Measurements from ENCODE around the gene HYKK. TPM values are rescaled to one million over a fixed set of nuclear protein-coding genes. Genes with fewer than 3 reads are reported as not detected.

Gene HYKK
- polyA plus RNA-seq, 1 donor from 2014 or later: not detected

DNA sequence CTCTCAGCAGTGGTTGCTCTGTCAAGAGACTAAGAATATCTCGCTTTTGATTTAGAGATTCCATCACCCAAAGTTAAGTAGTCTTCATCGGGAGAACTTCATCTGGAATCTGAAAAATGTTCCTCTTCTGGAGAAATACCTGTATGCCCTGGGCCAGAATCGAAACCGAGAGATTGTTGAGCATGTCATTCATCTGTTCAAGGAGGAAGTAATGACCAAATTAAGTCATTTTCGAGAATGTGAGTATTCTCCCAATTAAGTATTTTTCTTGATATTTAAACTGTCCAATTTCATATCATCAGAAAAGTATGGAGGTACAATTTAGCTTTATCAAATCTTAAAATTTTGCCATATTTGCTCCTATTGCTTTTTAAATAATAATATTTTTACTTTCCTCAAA, 19.9 kb downstream of the HYKK start:
- Histone ChIP-seq H3K9me3 (ENCODE audit: low read length) (no peaks in the 10 kb centered on the region), H4K20me1 (ENCODE audit: insufficient read depth) (no peaks in the 10 kb centered on the region), H2AFZ (ENCODE audit: low read depth, low read length) (no peak overlapping the region), H3K27me3 (ENCODE audit: insufficient read depth, low read depth, low read length) (no peaks in the 10 kb centered on the region), H3K9ac (ENCODE audit: low read length) (no peak overlapping the region), H3K4me2 (ENCODE audit: low read length) (no peak overlapping the region), H3K27ac (ENCODE audit: low read length) (no peak overlapping the region), H3K36me3 (ENCODE audit: insufficient read depth, low read length) (no peaks in the 10 kb centered on the region), H3F3A (ENCODE audit: insufficient read depth, low read length, poor library complexity, severe bottlenecking) (no peaks in the 10 kb centered on the region), H3K4me3 (ENCODE audit: low read length) (no peak overlapping the region), H3K9me2 (ENCODE audit: insufficient read depth, low read length) (no peaks in the 10 kb centered on the region), H3K79me2 (replicated peaks; ENCODE audit: insufficient read depth, low read length) (no peaks in the 10 kb centered on the region)
- TF ChIP-seq EZH2 (IDR thresholded peaks at IDR 0.05; ENCODE audit: borderline replicate concordance, insufficient read depth, low read length, poor library complexity, severe bottlenecking): no peak
- no peak for TF ChIP-seq MXI1 (conservative IDR thresholded peaks at IDR 0.05; ENCODE audit: poor library complexity, severe bottlenecking)
- TF ChIP-seq RAD21 (conservative IDR thresholded peaks at IDR 0.05): no peak
- TF ChIP-seq, protein P1, sequence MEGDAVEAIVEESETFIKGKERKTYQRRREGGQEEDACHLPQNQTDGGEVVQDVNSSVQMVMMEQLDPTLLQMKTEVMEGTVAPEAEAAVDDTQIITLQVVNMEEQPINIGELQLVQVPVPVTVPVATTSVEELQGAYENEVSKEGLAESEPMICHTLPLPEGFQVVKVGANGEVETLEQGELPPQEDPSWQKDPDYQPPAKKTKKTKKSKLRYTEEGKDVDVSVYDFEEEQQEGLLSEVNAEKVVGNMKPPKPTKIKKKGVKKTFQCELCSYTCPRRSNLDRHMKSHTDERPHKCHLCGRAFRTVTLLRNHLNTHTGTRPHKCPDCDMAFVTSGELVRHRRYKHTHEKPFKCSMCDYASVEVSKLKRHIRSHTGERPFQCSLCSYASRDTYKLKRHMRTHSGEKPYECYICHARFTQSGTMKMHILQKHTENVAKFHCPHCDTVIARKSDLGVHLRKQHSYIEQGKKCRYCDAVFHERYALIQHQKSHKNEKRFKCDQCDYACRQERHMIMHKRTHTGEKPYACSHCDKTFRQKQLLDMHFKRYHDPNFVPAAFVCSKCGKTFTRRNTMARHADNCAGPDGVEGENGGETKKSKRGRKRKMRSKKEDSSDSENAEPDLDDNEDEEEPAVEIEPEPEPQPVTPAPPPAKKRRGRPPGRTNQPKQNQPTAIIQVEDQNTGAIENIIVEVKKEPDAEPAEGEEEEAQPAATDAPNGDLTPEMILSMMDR (IDR thresholded peaks at IDR 0.05; ENCODE audit: poor library complexity, severe bottlenecking): no peak
- TF ChIP-seq TAF1 (IDR thresholded peaks at IDR 0.05; ENCODE audit: low read depth): no peak
- TF ChIP-seq, protein P2, sequence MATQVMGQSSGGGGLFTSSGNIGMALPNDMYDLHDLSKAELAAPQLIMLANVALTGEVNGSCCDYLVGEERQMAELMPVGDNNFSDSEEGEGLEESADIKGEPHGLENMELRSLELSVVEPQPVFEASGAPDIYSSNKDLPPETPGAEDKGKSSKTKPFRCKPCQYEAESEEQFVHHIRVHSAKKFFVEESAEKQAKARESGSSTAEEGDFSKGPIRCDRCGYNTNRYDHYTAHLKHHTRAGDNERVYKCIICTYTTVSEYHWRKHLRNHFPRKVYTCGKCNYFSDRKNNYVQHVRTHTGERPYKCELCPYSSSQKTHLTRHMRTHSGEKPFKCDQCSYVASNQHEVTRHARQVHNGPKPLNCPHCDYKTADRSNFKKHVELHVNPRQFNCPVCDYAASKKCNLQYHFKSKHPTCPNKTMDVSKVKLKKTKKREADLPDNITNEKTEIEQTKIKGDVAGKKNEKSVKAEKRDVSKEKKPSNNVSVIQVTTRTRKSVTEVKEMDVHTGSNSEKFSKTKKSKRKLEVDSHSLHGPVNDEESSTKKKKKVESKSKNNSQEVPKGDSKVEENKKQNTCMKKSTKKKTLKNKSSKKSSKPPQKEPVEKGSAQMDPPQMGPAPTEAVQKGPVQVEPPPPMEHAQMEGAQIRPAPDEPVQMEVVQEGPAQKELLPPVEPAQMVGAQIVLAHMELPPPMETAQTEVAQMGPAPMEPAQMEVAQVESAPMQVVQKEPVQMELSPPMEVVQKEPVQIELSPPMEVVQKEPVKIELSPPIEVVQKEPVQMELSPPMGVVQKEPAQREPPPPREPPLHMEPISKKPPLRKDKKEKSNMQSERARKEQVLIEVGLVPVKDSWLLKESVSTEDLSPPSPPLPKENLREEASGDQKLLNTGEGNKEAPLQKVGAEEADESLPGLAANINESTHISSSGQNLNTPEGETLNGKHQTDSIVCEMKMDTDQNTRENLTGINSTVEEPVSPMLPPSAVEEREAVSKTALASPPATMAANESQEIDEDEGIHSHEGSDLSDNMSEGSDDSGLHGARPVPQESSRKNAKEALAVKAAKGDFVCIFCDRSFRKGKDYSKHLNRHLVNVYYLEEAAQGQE (IDR thresholded peaks at IDR 0.05; ENCODE audit: borderline replicate concordance): no peak
- no peak for TF ChIP-seq POLR2AphosphoS5 (IDR thresholded peaks at IDR 0.05)

DNA sequence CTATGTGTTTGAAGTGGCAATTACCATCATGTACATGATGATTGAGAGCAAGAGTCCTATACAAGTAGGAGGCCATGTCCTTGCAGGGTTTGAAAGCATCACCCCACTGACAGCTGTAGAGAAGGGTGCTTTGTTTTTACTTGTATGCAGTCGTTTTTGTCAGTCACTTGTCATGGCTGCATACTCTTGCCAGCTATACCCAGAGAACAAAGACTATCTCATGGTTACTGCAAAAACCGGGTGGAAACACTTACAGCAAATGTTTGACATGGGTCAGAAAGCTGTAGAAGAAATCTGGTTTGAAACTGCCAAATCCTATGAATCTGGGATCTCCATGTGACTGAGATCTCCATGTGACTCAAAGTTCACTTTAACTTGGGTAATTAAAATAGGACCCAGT, 26.0 kb downstream of the HYKK start:
- Histone ChIP-seq H3K27ac (ENCODE audit: low read length) (peak overlapping the region; percentile 20), H3K4me2 (ENCODE audit: low read length) (peak overlapping the region; percentile 27), H3K4me3 (ENCODE audit: low read length) (no peak overlapping the region), H3K27me3 (ENCODE audit: insufficient read depth, low read depth, low read length) (no peaks in the 10 kb centered on the region), H3K9me3 (ENCODE audit: low read length) (no peaks in the 10 kb centered on the region), H3K79me2 (replicated peaks; ENCODE audit: insufficient read depth, low read length) (no peaks in the 10 kb centered on the region), H3K9me2 (ENCODE audit: insufficient read depth, low read length) (no peaks in the 10 kb centered on the region), H3K9ac (ENCODE audit: low read length) (no peak overlapping the region), H2AFZ (ENCODE audit: low read depth, low read length) (no peak overlapping the region), H3F3A (ENCODE audit: insufficient read depth, low read length, poor library complexity, severe bottlenecking) (no peaks in the 10 kb centered on the region), H4K20me1 (ENCODE audit: insufficient read depth) (no peaks in the 10 kb centered on the region), H3K36me3 (ENCODE audit: insufficient read depth, low read length) (no peaks in the 10 kb centered on the region)
- TF ChIP-seq EZH2 (IDR thresholded peaks at IDR 0.05; ENCODE audit: borderline replicate concordance, insufficient read depth, low read length, poor library complexity, severe bottlenecking): no peak
- no peak for TF ChIP-seq EP300 (conservative IDR thresholded peaks at IDR 0.05; ENCODE audit: poor library complexity, severe bottlenecking)
- peak; percentile 15 for TF ChIP-seq MXI1 (conservative IDR thresholded peaks at IDR 0.05; ENCODE audit: poor library complexity, severe bottlenecking)
- TF ChIP-seq, protein P1 (IDR thresholded peaks at IDR 0.05; ENCODE audit: poor library complexity, severe bottlenecking): no peak
- TF ChIP-seq TAF1 (IDR thresholded peaks at IDR 0.05; ENCODE audit: low read depth): no peak
- TF ChIP-seq POLR2AphosphoS5 (IDR thresholded peaks at IDR 0.05): peak; percentile 13

Data from neural cell (in vitro differentiated cells).